Heart right ventricle (tissue), 16 donors: Measurements from ENCODE around the gene TUBGCP6. TPM values are rescaled to one million over a fixed set of nuclear protein-coding genes. Genes with fewer than 3 reads are reported as not detected.
A peak's percentile ranks its signal among the peaks of the same experiment; 100 is the strongest.

Experiments used
- ATAC-seq, 8 donors: fragments of 200-7000 bp; cut with Tn5 transposase; one replicate each; pipeline ENCODE4 v1.9.1; 2020; ENCODE audit warnings: mild to moderate bottlenecking in 8 of 8, moderate library complexity in 8 of 8, moderate number of reproducible peaks in 1 of 8
- DNase-seq, 2 donors: peaks; one replicate each; pipeline ENCODE4 v3.0.0-alpha.2; 2020
- H3K27ac ChIP-seq, 10 donors: fragments of 200-600 bp; sonication (generic) in 2 of 10; one replicate each; pipeline versions ENCODE4 v1.5.0 to v1.8.0; 2020 to 2022; ENCODE audit warnings: mild to moderate bottlenecking in 3 of 10
- H3K27me3 ChIP-seq, 7 donors: fragments of 200-600 bp; one replicate each; pipeline ENCODE4 v1.8.0; 2021 to 2022; ENCODE audit warnings: mild to moderate bottlenecking in 2 of 7
- H3K36me3 ChIP-seq, 9 donors: fragments of 200-600 bp; sonication (generic) in 1 of 9; one replicate each; pipeline versions ENCODE4 v1.5.0 to v1.8.0; 2020 to 2022; ENCODE audit warnings: mild to moderate bottlenecking in 2 of 9
- H3K4me1 ChIP-seq, 9 donors: fragments of 200-600 bp; sonication (generic) in 1 of 9; one replicate each; pipeline versions ENCODE4 v1.5.0 to v1.8.0; 2020 to 2022; ENCODE audit warnings: mild to moderate bottlenecking in 4 of 9
- H3K4me3 ChIP-seq, 10 donors: fragments of 200-600 bp; sonication (generic) in 2 of 10; one replicate each; pipeline versions ENCODE4 v1.5.0 to v1.8.0; 2020 to 2022; ENCODE audit warnings: mild to moderate bottlenecking in 7 of 10, moderate library complexity in 2 of 10
- H3K9me3 ChIP-seq, 11 donors: fragments of 200-600 bp in 10 of 11; sonication (generic) in 2 of 11; one replicate each; pipeline versions ENCODE4 v1.5.0 to v1.8.0; 2013 to 2022; ENCODE audit warnings: mild to moderate bottlenecking in 2 of 11, control low read depth in 1 of 11, moderate library complexity in 1 of 11
- CTCF ChIP-seq, 9 donors: fragments of 200-600 bp; sonication (generic) in 2 of 9; IDR thresholded peaks; one replicate each; pipeline versions ENCODE4 v1.5.0 to v1.8.0; 2021 to 2022; ENCODE audit warnings: antibody characterized with exemption in 9 of 9, mild to moderate bottlenecking in 5 of 9, moderate library complexity in 1 of 9
- WGBS, 2 donors: extraction: QIAGEN DNeasy Blood & Tissue Kit; methylation state at CpG; one replicate each; pipeline ENCODE4 v1.1.7; 2013; ENCODE audit warnings: inconsistent platforms in 1 of 2; 5-methylcytosine and 5-hydroxymethylcytosine counted together
- intact Hi-C, 10 donors: fragments of 100-400 bp; cut with DNase I; formaldehyde crosslinking; loops; one replicate each; pipeline versions ENCODE4 v1.11.1 to v1.14.2; 2022
- polyA plus RNA-seq, 2 donors: library from polyadenylated mRNA; stranded (reverse); fragments of 200-250 nt; gene quantifications; one replicate each; pipeline ENCODE4 v1.2.3, GENCODE V29; 2013
- total RNA-seq, 10 donors: library from RNA; stranded (reverse); fragmentation: NEBNext Ultra II Directional in 3 of 10; extraction: Animal tissue kit (Norgen Biotek cat#: 25700) in 3 of 10; gene quantifications; one replicate each; pipeline versions ENCODE4 v1.2.1 to v1.2.4, GENCODE V29; 2021 to 2023
- donor health status: Arrhythmogenic right ventricular cardiomyopathy.
- donor health status: ischemic (EF 13 %, LVEDD 7.1; RV severe dilation, severe dysfunction).
- donor health status: healthy with polysubstance abuse.
- donor health status: DM: no; HTN: yes; CAD: no.
- donor health status: DM: no; HTN: no; CAD: no.
- donor health status: ischemic (EF 25% LVEDD 6.9; RV normal size, moderate dysfunction).
- donor health status: ischemic (EF 25% LVEDD 5.7; RV mildly dilated, moderate dysfunction).
- donor health status: healthy.
- donor health status: DM: yes; HTN: yes; CAD: no.
- donor health status: Ischemic cardiomyopathy.
- donor health status: ischemic (EF 35%, LVEDD 5.7; RV mildly dilated, moderate dysfunction).
- donor health status: nonischemic (EF 11% LVEDD 7.7; RV severe dilation, severe dysfunction).
- donor health status: DM: yes; HTN: yes; CAD: no.
- donor health status: PGD.
- donor health status: ischemic (EF 29% LVEDD 5.4; RV normal size, mild dysfunction).
- donor health status: nonischemic (EF 23%, LVEDD 6.1; RV moderate dilation, normal function).

TUBGCP6 gene
- total and polyA plus RNA-seq, 12 donors = 14.2 to 40.7 (median 18.5) TPM

- Histone ChIP-seq H3K4me3 (peak within 1 kb of the TSS; percentile 63 to 98 (median 76)), H3K36me3 (peaks cover 0 to 57% (median 9%) of the 10 kb centered on the region in 9 donors), H3K4me1 (peaks cover 4 to 41% (median 28%) of the 10 kb centered on the region in 9 donors), H3K27ac (peak within 1 kb of the TSS; percentile 68 to 91 (median 86)), H3K27me3 (no peaks in the 10 kb centered on the region), H3K9me3 (no peaks in the 10 kb centered on the region)
- ATAC-seq = peak; percentile 81 to 96 (median 93)
- 1% methylated on average over 66 to 104 of the region's 105 CpGs for WGBS, 2 donors
- peak; percentile 94 to 95 for DNase-seq
- peak in 1 of 9 donors; percentile 3 for TF ChIP-seq CTCF (IDR thresholded peaks at IDR 0.05)
- intact Hi-C loops = loop anchor here in 2 of 10 donors (10.0 kb wide), 1 partner anchor 266 kb away; no protein-coding TSS in a partner anchor
Observed at GRCh38 chr22:50200461-50201190, 44.2 kb downstream of the TUBGCP6 start, which contains the start of gene SELENOO. Gene SELENOO, plus strand, starts transcription at chr22:50201011. Its CDS starts 26 bp downstream, at chr22:50201037.

GRCh38 chr22:50199829-50200460 is 44.9 kb downstream of the TUBGCP6 start:
- DNase-seq (no peak), ATAC-seq (peak; percentile 2 to 25 (median 6))
- TF ChIP-seq CTCF (IDR thresholded peaks at IDR 0.05) = no peak
- H3K4me1 ChIP-seq = peaks cover 4 to 39% (median 23%) of the 10 kb centered on the region in 9 donors
- peaks cover 0 to 58% (median 9%) of the 10 kb centered on the region in 9 donors for H3K36me3 ChIP-seq
- H3K27ac ChIP-seq = peak overlapping the region in 8 of 10 donors; percentile 68 to 91 (median 86)
- H3K4me3 ChIP-seq = peak overlapping the region; percentile 33 to 98 (median 75)
- 11 to 15% methylated on average over 27 to 34 of the region's 34 CpGs for WGBS, 2 donors
- H3K9me3 ChIP-seq = no peaks in the 10 kb centered on the region
- no peaks in the 10 kb centered on the region for H3K27me3 ChIP-seq
- intact Hi-C loops = loop anchor here in 3 of 10 donors (10.0 kb wide), 2 partner anchors 265 to 275 kb away; no protein-coding TSS in a partner anchor

DNA sequence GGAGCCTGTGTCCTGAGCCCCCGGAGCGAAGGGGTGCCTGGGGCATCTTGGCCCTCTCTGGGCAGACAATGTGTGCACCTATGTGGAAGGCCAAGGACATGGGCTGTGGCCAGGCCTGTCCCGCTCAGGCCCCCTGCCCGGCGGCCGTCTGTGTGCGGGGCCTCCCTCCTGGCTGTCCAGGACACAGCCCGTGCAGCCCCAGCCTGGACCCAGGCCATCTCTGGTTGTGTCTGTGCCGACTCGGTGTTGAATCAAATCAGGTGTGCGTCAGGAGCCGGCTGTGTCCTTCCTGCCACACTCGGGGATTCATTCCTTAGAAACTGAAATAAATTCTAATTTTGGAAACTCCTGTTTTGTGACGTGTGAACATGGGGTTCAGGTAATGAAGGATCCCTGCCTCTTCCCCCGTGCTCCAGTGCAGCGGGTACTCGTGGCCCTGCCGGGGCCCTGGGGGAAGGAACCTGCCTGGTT is 45.5 kb downstream of the TUBGCP6 start:
- peak overlapping the region in 2 of 10 donors; percentile 8 to 85 for H3K27ac ChIP-seq
- no peaks in the 10 kb centered on the region for H3K9me3 ChIP-seq
- intact Hi-C loops = loop anchor here in 1 of 10 donors (10.0 kb wide), 1 partner anchor 274 kb away; no protein-coding TSS in a partner anchor
- TF ChIP-seq CTCF (IDR thresholded peaks at IDR 0.05) = no peak
- peaks cover 0 to 62% (median 9%) of the 10 kb centered on the region in 9 donors for H3K36me3 ChIP-seq
- 75 to 76% methylated on average over 18 of the region's 18 CpGs for WGBS, 2 donors
- peak overlapping the region in 1 of 10 donors; percentile 74 for H3K4me3 ChIP-seq
- DNase-seq (no peak), ATAC-seq (peak in 1 of 8 donors; percentile 12)
- peaks cover 4 to 32% (median 23%) of the 10 kb centered on the region in 9 donors for H3K4me1 ChIP-seq
- no peaks in the 10 kb centered on the region for H3K27me3 ChIP-seq

- no peak for DNase-seq
- H3K36me3 ChIP-seq = peaks cover 0 to 68% (median 5%) of the 10 kb centered on the region in 9 donors
- intact Hi-C loops = loop anchor here in 1 of 10 donors (10.0 kb wide), 1 partner anchor 274 kb away; no protein-coding TSS in a partner anchor
Observed at GRCh38 chr22:50198624-50199017, 46.2 kb downstream of the TUBGCP6 start.

More at GRCh38 chr22:50198624-50199017, 46.2 kb downstream of the TUBGCP6 start:
- peak in 1 of 8 donors; percentile 1 for ATAC-seq
- no peak overlapping the region for H3K4me3 ChIP-seq
- no peaks in the 10 kb centered on the region for H3K9me3 ChIP-seq
- no peak for TF ChIP-seq CTCF (IDR thresholded peaks at IDR 0.05)
- H3K4me1 ChIP-seq = peaks cover 4 to 30% (median 23%) of the 10 kb centered on the region in 9 donors
- H3K27ac ChIP-seq = no peak overlapping the region
- H3K27me3 ChIP-seq = no peaks in the 10 kb centered on the region
- WGBS, 2 donors = 90 to 93% methylated on average over 16 of the region's 16 CpGs
